Measurements from ENCODE around the gene FTCDNL1. TPM values are rescaled to one million over a fixed set of nuclear protein-coding genes. Genes with fewer than 3 reads are reported as not detected.

FTCDNL1 gene
- total and polyA plus RNA-seq, 3 donors from 2014 or later, result 1.5 to 9.7 (median 9.7) TPM

DNA sequence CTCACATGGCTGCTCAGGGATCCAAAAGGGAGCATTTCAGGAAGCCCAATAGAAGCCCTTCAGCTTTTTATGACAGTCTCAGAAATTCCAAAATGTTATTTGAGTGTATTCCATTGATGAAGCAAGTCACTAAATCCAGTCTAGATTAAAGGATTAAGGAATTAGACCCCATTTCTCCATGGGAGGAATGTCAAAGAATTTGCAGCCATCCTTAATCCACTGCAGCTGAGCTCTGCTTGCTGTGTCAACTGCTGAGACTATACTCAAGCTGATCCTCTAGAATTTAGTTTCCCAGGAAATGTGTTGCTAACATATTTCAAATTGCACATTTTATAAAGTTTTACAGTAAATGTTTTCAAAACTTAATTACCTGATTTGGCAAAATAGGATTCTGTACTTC is 31.7 kb upstream of the FTCDNL1 start:
- no peak overlapping the region for H3K27ac ChIP-seq
- H3K27me3 ChIP-seq, result no peaks in the 10 kb centered on the region
- H3K4me1 ChIP-seq, result no peaks in the 10 kb centered on the region
- H3K36me3 ChIP-seq (ENCODE audit: low read depth, missing control alignments), result no peaks in the 10 kb centered on the region
- no peak overlapping the region for H3K4me3 ChIP-seq
- no peaks in the 10 kb centered on the region for H3K9me3 ChIP-seq
- TF ChIP-seq, protein P1, sequence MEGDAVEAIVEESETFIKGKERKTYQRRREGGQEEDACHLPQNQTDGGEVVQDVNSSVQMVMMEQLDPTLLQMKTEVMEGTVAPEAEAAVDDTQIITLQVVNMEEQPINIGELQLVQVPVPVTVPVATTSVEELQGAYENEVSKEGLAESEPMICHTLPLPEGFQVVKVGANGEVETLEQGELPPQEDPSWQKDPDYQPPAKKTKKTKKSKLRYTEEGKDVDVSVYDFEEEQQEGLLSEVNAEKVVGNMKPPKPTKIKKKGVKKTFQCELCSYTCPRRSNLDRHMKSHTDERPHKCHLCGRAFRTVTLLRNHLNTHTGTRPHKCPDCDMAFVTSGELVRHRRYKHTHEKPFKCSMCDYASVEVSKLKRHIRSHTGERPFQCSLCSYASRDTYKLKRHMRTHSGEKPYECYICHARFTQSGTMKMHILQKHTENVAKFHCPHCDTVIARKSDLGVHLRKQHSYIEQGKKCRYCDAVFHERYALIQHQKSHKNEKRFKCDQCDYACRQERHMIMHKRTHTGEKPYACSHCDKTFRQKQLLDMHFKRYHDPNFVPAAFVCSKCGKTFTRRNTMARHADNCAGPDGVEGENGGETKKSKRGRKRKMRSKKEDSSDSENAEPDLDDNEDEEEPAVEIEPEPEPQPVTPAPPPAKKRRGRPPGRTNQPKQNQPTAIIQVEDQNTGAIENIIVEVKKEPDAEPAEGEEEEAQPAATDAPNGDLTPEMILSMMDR (IDR thresholded peaks at IDR 0.05), result no peak
- no peak for TF ChIP-seq POLR2A (IDR thresholded peaks at IDR 0.05)
- no peak for DNase-seq
- intact Hi-C loops (cut with DNase I; ENCODE audit: low total_unique reads), result no loop called here

DNA sequence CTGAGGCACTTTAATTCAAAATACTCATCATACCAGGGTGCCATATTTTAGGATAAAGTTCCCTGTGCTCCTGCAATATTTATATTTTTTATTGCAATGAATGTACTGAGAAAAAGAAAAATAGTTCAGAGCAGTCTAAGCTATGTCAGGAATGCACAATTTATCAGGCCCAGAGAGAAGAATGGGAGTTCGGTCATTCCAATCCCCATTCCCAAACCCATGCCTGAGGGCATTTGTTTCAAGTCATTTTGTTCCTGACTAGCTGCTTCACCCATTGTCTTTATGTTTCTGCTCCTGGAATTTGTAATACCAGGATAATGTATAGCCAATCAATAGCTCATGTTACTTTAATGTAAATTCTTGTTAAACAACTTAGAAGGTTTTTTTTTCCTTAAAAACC is 24.4 kb upstream of the FTCDNL1 start:
- 55 to 58% methylated on average over 1 of the region's 1 CpG for WGBS, 2 donors
- DNase-seq, result no peak

DNA sequence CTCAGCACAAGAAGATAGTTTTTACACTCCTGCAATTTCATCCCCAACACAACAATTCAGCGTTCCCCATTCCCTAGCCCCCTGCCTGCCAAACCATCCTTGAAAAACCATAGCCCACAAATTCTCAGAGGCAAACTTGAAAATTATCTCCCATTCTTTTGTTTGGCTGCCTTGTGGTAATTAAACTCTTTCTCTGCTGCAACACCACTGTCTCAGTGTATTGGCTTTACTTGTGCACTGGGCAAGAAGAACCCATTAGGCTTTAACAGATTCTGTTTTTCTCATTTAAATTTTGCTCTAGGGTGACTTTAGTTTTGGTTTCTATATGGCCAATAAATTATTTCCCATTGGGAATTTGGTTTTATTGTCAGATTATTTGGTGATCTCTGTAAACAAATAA is 23.2 kb upstream of the FTCDNL1 start:
- no peak for DNase-seq
- no peaks in the 10 kb centered on the region for H3K4me1 ChIP-seq
- 97 to 100% methylated on average over 1 of the region's 1 CpG for WGBS, 2 donors
- H3K27ac ChIP-seq, result no peak overlapping the region
- H3K4me3 ChIP-seq, result no peak overlapping the region
- H3K36me3 ChIP-seq (ENCODE audit: low read depth, missing control alignments), result no peaks in the 10 kb centered on the region
- H3K9me3 ChIP-seq, result no peaks in the 10 kb centered on the region
- no peak for TF ChIP-seq POLR2A (IDR thresholded peaks at IDR 0.05)
- TF ChIP-seq, protein P1 (IDR thresholded peaks at IDR 0.05), result no peak
- H3K27me3 ChIP-seq, result no peaks in the 10 kb centered on the region
- intact Hi-C loops (cut with DNase I; ENCODE audit: low total_unique reads), result no loop called here

More for the DNA sequence above, 24.4 kb upstream of the FTCDNL1 start:
- no peak overlapping the region for H3K27ac ChIP-seq
- H3K27me3 ChIP-seq, result no peaks in the 10 kb centered on the region
- intact Hi-C loops (cut with DNase I; ENCODE audit: low total_unique reads), result no loop called here
- no peaks in the 10 kb centered on the region for H3K36me3 ChIP-seq (ENCODE audit: low read depth, missing control alignments)
- no peaks in the 10 kb centered on the region for H3K9me3 ChIP-seq
- H3K4me3 ChIP-seq, result no peak overlapping the region
- TF ChIP-seq, protein P1 (IDR thresholded peaks at IDR 0.05), result no peak
- TF ChIP-seq POLR2A (IDR thresholded peaks at IDR 0.05), result no peak
- no peaks in the 10 kb centered on the region for H3K4me1 ChIP-seq

DNA sequence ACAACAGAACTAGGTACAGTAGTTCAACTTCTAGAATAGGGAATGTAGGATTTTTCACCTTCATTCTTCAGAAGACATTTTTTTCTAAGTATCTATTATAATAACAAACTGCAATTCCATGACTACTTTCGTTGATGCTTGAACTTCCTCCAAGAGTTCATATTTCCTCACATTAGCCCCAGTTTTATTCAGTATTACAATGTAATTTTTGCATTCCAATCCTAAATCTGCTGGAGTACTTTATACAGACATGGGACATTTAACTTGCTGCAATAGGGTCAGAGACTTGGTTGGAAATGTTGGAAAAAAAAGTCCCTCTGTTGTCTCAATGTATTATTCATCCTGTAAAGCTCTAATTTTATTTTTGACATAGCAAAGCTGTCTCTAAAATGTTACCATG is 19.6 kb upstream of the FTCDNL1 start:
- Histone ChIP-seq H3K4me1 (no peaks in the 10 kb centered on the region), H3K27me3 (no peaks in the 10 kb centered on the region), H3K36me3 (ENCODE audit: low read depth, missing control alignments) (no peaks in the 10 kb centered on the region), H3K9me3 (no peaks in the 10 kb centered on the region), H3K27ac (no peak overlapping the region), H3K4me3 (no peak overlapping the region)
- no peak for TF ChIP-seq POLR2A (IDR thresholded peaks at IDR 0.05)
- TF ChIP-seq, protein P1 (IDR thresholded peaks at IDR 0.05), result no peak
- intact Hi-C loops (cut with DNase I; ENCODE audit: low total_unique reads), result no loop called here
- no peak for DNase-seq
- WGBS, 2 donors, result 62 to 74% methylated on average over 1 of the region's 1 CpG

DNA sequence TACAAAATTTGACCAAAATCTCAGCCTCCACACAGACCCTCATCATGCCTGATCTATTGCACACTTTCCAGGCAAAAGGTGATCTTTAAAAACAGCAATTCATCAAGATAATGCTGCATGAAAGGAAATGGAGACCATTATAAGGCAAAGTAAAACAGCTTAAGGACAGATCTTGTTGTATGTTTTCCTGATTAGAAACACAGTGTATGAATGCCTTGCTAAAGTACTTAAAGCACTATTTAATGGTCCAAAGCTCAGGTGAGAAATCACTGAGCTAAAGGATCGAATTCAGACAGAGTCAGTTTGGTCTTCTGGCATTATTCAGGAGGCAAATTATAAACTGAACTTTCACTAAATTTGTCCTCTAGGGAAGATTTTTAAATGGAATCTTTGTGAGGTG is 18.7 kb upstream of the FTCDNL1 start:
- H3K4me3 ChIP-seq, result no peak overlapping the region
- WGBS, 2 donors, result 61 to 63% methylated on average over 1 of the region's 1 CpG
- H3K36me3 ChIP-seq (ENCODE audit: low read depth, missing control alignments), result no peaks in the 10 kb centered on the region

More for the DNA sequence above, 18.7 kb upstream of the FTCDNL1 start:
- no peaks in the 10 kb centered on the region for H3K27me3 ChIP-seq
- no peaks in the 10 kb centered on the region for H3K4me1 ChIP-seq
- H3K9me3 ChIP-seq, result no peaks in the 10 kb centered on the region
- TF ChIP-seq, protein P1 (IDR thresholded peaks at IDR 0.05), result no peak
- no peak for TF ChIP-seq POLR2A (IDR thresholded peaks at IDR 0.05)
- no peak overlapping the region for H3K27ac ChIP-seq
- DNase-seq, result no peak
- intact Hi-C loops (cut with DNase I; ENCODE audit: low total_unique reads), result no loop called here
